H1 (cell line): ENCODE data around the gene SEC11A. TPM values are rescaled to one million over a fixed set of nuclear protein-coding genes. Genes with fewer than 3 reads are reported as not detected.

Experiments
- CTCF ChIA-PET: fragments of 300-600 bp; sonication (Branson Sonifier 250); formaldehyde crosslinking; loops from one replicate; lab custom pipeline; 2021; ENCODE audit not compliant: partially characterized antibody; lab: Charles Lee
- POLR2A ChIA-PET: fragments of 300-600 bp; sonication (Branson Sonifier 250); formaldehyde crosslinking; loops from one replicate; lab custom pipeline; 2021; ENCODE audit warnings: inconsistent platforms; ENCODE audit not compliant: partially characterized antibody; lab: Charles Lee
- DNase-seq, 2 experiments: peaks; one replicate each; pipeline versions ENCODE4 v3.0.0 to v3.0.0-alpha.2; 2010 to 2022; ENCODE audit warnings: low spot score in 2 of 2, low read depth in 1 of 2, mixed read lengths in 1 of 2
- FAIRE-seq: peaks from 2 replicates; lab custom pipeline; 2011; peaks lifted over from hg19 to GRCh38; lab: Jason Lieb, UNC
- H2AFZ ChIP-seq: 2 replicates; pipeline ENCODE4 v1.8.1; 2012; ENCODE audit warnings: low read length, inconsistent platforms
- H2AK5ac ChIP-seq: 2 replicates; pipeline ENCODE4 v1.6.1; 2013; ENCODE audit warnings: low read depth, low read length
- H2BK120ac ChIP-seq: replicated peaks from 2 replicates; pipeline ENCODE3; 2013; ENCODE audit warnings: low read depth, low read length, inconsistent platforms
- H2BK12ac ChIP-seq: 2 replicates; pipeline ENCODE4 v1.6.1; 2013; ENCODE audit warnings: low read depth, low read length
- H2BK15ac ChIP-seq: 2 replicates; pipeline ENCODE4 v1.6.1; 2013; ENCODE audit warnings: low read length
- H2BK20ac ChIP-seq: 2 replicates; pipeline ENCODE4 v1.6.1; 2013; ENCODE audit warnings: low read length
- H2BK5ac ChIP-seq: 2 replicates; pipeline ENCODE4 v1.6.1; 2013; ENCODE audit warnings: low read depth, low read length
- H3K14ac ChIP-seq: 2 replicates; pipeline ENCODE4 v1.6.1; 2013; ENCODE audit warnings: inconsistent platforms; ENCODE audit not compliant: insufficient read length
- H3K18ac ChIP-seq: 2 replicates; pipeline ENCODE4 v1.6.1; 2013; ENCODE audit warnings: low read length; ENCODE audit errors: extremely low read depth
- H3K23ac ChIP-seq: 2 replicates; pipeline ENCODE4 v1.6.1; 2013; ENCODE audit warnings: inconsistent platforms; ENCODE audit not compliant: insufficient read length
- H3K23me2 ChIP-seq: 2 replicates; pipeline ENCODE4 v1.6.1; 2013; ENCODE audit warnings: low read depth, low read length
- H3K27ac ChIP-seq: 2 replicates; pipeline ENCODE4 v1.6.1; 2011; ENCODE audit warnings: low read depth, low read length, inconsistent platforms
- H3K27me3 ChIP-seq, 4 experiments: replicated peaks in 1 of 4; 1 replicate in 1 of 4; 2 replicates in 3 of 4; pipeline versions ENCODE4 v1.6.1 to v1.8.1; 2011 to 2013; ENCODE audit warnings: low read length in 3 of 4, mild to moderate bottlenecking in 3 of 4, inconsistent platforms in 2 of 4, mixed read lengths in 2 of 4, moderate library complexity in 1 of 4; ENCODE audit not compliant: control insufficient read depth in 3 of 4, insufficient read depth in 3 of 4; ENCODE audit errors: extremely low read depth in 1 of 4
- H3K36me3 ChIP-seq, 4 experiments: 2 replicates each; pipeline versions ENCODE4 v1.6.1 to v1.8.1; 2011 to 2013; ENCODE audit warnings: mild to moderate bottlenecking in 4 of 4, low read length in 3 of 4, moderate library complexity in 2 of 4, control low read depth in 1 of 4, inconsistent platforms in 1 of 4; ENCODE audit not compliant: insufficient read depth in 4 of 4, control insufficient read depth in 2 of 4
- H3K4ac ChIP-seq: replicated peaks from 2 replicates; pipeline ENCODE3; 2013; ENCODE audit warnings: low read length, low read depth, mixed read lengths, inconsistent platforms; ENCODE audit not compliant: insufficient read length
- H3K4me1 ChIP-seq, 4 experiments: replicated peaks in 1 of 4; 1 replicate in 1 of 4; 2 replicates in 3 of 4; pipeline versions ENCODE4 v1.6.1 to v1.8.1; 2011 to 2013; ENCODE audit warnings: low read length in 3 of 4, inconsistent platforms in 2 of 4, mixed read lengths in 1 of 4; ENCODE audit not compliant: insufficient read depth in 4 of 4, control insufficient read depth in 3 of 4
- H3K4me2 ChIP-seq, 2 experiments: 2 replicates each; pipeline versions ENCODE4 v1.6.1 to v1.8.1; 2011 to 2013; ENCODE audit warnings: low read depth in 2 of 2, low read length in 2 of 2, control low read depth in 1 of 2, inconsistent platforms in 1 of 2, mild to moderate bottlenecking in 1 of 2; ENCODE audit not compliant: insufficient read depth in 1 of 2
- H3K4me3 ChIP-seq, 4 experiments: fragments of 200-600, 300-600 bp in 1 of 4; sonication (generic), shearing (Covaris generic), sonication (Bioruptor Twin) in 1 of 4; 2 replicates each; pipeline versions ENCODE4 v1.5.1 to v1.8.1; 2011 to 2016; ENCODE audit warnings: low read length in 4 of 4, low read depth in 3 of 4, control low read depth in 2 of 4, inconsistent platforms in 2 of 4, mild to moderate bottlenecking in 2 of 4, mixed read lengths in 1 of 4, moderate library complexity in 1 of 4; ENCODE audit not compliant: insufficient read depth in 2 of 4; ENCODE audit errors: extremely low read depth in 1 of 4
- H3K56ac ChIP-seq: replicated peaks from 2 replicates; pipeline ENCODE3; 2013; ENCODE audit warnings: low read depth, mild to moderate bottlenecking, mixed read lengths, low read length, inconsistent platforms; ENCODE audit not compliant: insufficient read length
- H3K79me1 ChIP-seq: 2 replicates; pipeline ENCODE4 v1.6.1; 2013; ENCODE audit warnings: low read depth, low read length, control low read depth
- H3K79me2 ChIP-seq, 2 experiments: 2 replicates each; pipeline versions ENCODE4 v1.6.1 to v1.8.1; 2012 to 2013; ENCODE audit warnings: low read length in 2 of 2, mild to moderate bottlenecking in 2 of 2, inconsistent platforms in 1 of 2; ENCODE audit not compliant: insufficient read depth in 2 of 2, control insufficient read depth in 1 of 2
- H3K9ac ChIP-seq, 4 experiments: replicated peaks in 1 of 4; 1 replicate in 1 of 4; 2 replicates in 3 of 4; pipeline versions ENCODE4 v1.6.1 to v1.8.1; 2011 to 2013; ENCODE audit warnings: low read depth in 3 of 4, low read length in 3 of 4, control low read depth in 2 of 4, mild to moderate bottlenecking in 2 of 4, moderate library complexity in 2 of 4, inconsistent platforms in 1 of 4; ENCODE audit errors: extremely low read depth in 1 of 4
- H3K9me3 ChIP-seq, 2 experiments: 2 replicates each; pipeline versions ENCODE4 v1.6.1 to v1.8.1; 2012 to 2013; ENCODE audit warnings: mild to moderate bottlenecking in 2 of 2, moderate library complexity in 2 of 2, control low read depth in 1 of 2, inconsistent platforms in 1 of 2, low read depth in 1 of 2, low read length in 1 of 2, mixed read lengths in 1 of 2; ENCODE audit not compliant: insufficient read depth in 2 of 2
- H4K20me1 ChIP-seq, 2 experiments: replicated peaks in 1 of 2; 2 replicates each; pipeline versions ENCODE3 to v1.8.1; 2011 to 2013; ENCODE audit warnings: inconsistent platforms in 2 of 2, low read length in 2 of 2, mild to moderate bottlenecking in 1 of 2; ENCODE audit not compliant: insufficient read depth in 2 of 2, control insufficient read depth in 1 of 2
- H4K5ac ChIP-seq: 2 replicates; pipeline ENCODE4 v1.6.1; 2013; ENCODE audit warnings: low read length, low read depth, mixed read lengths, inconsistent platforms; ENCODE audit not compliant: insufficient read length
- H4K8ac ChIP-seq: 2 replicates; pipeline ENCODE4 v1.8.0; 2013; ENCODE audit warnings: mild to moderate bottlenecking, moderate library complexity, low read length, inconsistent platforms; ENCODE audit not compliant: insufficient read depth; ENCODE audit errors: extremely low read depth
- H4K91ac ChIP-seq: replicated peaks from 2 replicates; pipeline ENCODE3; 2013; ENCODE audit warnings: low read length, mixed read lengths, inconsistent platforms; ENCODE audit not compliant: insufficient read length
- HDAC6 ChIP-seq: IDR thresholded peaks from one replicate; pipeline ENCODE4 v1.7.1; 2012; ENCODE audit warnings: low read depth, mild to moderate bottlenecking, inconsistent platforms, low read length, moderate library complexity
- RAD21 ChIP-seq, 2 experiments: IDR thresholded peaks in 1 of 2; conservative IDR thresholded peaks in 1 of 2; 2 replicates each; pipeline ENCODE4 v1.6.1; 2011; ENCODE audit warnings: low read depth in 2 of 2, low read length in 2 of 2, improper control_type of control experiment in 1 of 2, inconsistent platforms in 1 of 2, mild to moderate bottlenecking in 1 of 2, moderate library complexity in 1 of 2
- RBBP5 ChIP-seq: IDR thresholded peaks from 2 replicates; pipeline ENCODE4 v1.7.1; 2012; ENCODE audit warnings: low read depth, mild to moderate bottlenecking, inconsistent platforms, low read length, moderate library complexity, borderline replicate concordance
- TEAD4 ChIP-seq: IDR thresholded peaks from 2 replicates; pipeline ENCODE4 v1.6.1; 2012; ENCODE audit warnings: low read depth, low read length, inconsistent platforms, mixed read lengths
- WGBS, 2 experiments: shearing (Covaris generic) in 1 of 2; methylation state at CpG; one replicate each; pipeline versions ENCODE4 v1.1.6 to v1.1.7; 2013 to 2015; ENCODE audit warnings: low lambda C conversion rate in 2 of 2, mixed read lengths in 2 of 2, inconsistent platforms in 1 of 2, low coverage in 1 of 2, missing lambda C conversion rate in 1 of 2; ENCODE audit not compliant: insufficient replicate concordance in 2 of 2, insufficient coverage in 1 of 2, insufficient read length in 1 of 2; ENCODE audit errors: extremely low coverage in 1 of 2, missing lambda C conversion rate in 1 of 2; 5-methylcytosine and 5-hydroxymethylcytosine counted together
- polyA plus RNA-seq, 7 experiments: library from polyadenylated mRNA; depleted of rRNA in 3 of 7; stranded (reverse) in 5 of 7; unstranded in 2 of 7; fragments of >200 nt in 5 of 7; fragments of 200-250 nt in 2 of 7; gene quantifications; 1 replicate in 5 of 7; 2 replicates in 1 of 7; 4 replicates in 1 of 7; pipeline versions ENCODE4 v1.2.1 to v1.2.3, GENCODE V29; 2011 to 2013; ENCODE audit warnings: missing spikeins in 2 of 7, mixed read lengths in 2 of 7
- total RNA-seq: library from RNA; stranded (reverse); fragmentation: NEBNext Ultra II Directional; extraction: Animal tissue kit (Norgen Biotek cat#: 25700); gene quantifications from 2 replicates; pipeline ENCODE4 v1.2.1, GENCODE V29; 2021

SEC11A gene
- total and polyA plus RNA-seq, 2 of the 8 experiments (the other 6 are each of a cell fraction or from before 2014, with no cell fraction given) = 268 to 316 TPM

DNA sequence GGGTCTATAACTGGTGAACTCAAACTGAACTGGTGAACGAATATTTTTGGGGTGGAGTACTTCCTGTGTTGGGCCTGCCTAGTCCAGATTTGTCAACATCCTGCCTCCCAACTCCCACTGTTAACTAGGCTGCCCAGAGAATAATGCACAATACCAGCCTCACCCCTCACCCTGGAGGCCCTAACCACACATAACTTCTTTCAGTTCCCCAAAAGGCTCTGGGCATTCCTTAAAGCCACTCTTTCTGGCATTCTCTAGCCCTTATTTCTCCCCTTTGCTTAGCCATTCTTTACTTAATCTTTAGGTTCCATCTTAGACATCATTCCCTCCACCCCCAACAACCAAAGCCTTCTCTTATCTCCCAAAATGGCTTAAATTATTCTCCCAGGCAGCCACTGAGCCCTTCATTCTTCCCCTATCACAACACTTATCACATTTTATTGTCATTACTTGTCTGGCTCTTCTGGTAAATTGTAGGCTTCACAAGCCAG lies 9.1 kb upstream of the SEC11A start:
- FAIRE-seq (no peak), DNase-seq (no peak)
- Histone ChIP-seq H2AFZ (no peak overlapping the region), H3K27ac (no peak overlapping the region), H3K14ac (no peak overlapping the region), H2AK5ac (no peak overlapping the region), H2BK120ac (peak overlapping the region; percentile 22), H3K9ac (no peak overlapping the region), H3K56ac (no peak overlapping the region), H3K79me1 (no peaks in the 10 kb centered on the region), H2BK12ac (no peak overlapping the region), H3K23ac (no peak overlapping the region), H2BK20ac (no peak overlapping the region), H3K27me3 (no peaks in the 10 kb centered on the region), H4K5ac (no peak overlapping the region), H3K4me2 (no peak overlapping the region), H2BK5ac (no peak overlapping the region), H3K79me2 (no peaks in the 10 kb centered on the region), H3K4me3 (no peak overlapping the region), H3K18ac (no peak overlapping the region), H2BK15ac (no peak overlapping the region), H3K9me3 (no peaks in the 10 kb centered on the region), H3K36me3 (no peaks in the 10 kb centered on the region), H3K23me2 (no peaks in the 10 kb centered on the region; the same call in 1 of the 2 replicates), H4K20me1 (no peaks in the 10 kb centered on the region), H4K91ac (no peak overlapping the region), H4K8ac (no peak overlapping the region), H3K4me1 (peaks cover 0 to 3% (median 1%) of the 10 kb centered on the region in 4 experiments; a peak in 4 of 7 replicates), H3K4ac (no peak overlapping the region)
- CTCF ChIA-PET = no interaction called here
- POLR2A ChIA-PET = interaction anchor here (1.2 kb wide), 1 partner anchor 18 kb away, joined by 3 read pairs; no protein-coding TSS in a partner anchor
- WGBS, 2 experiments = 89% methylated on average over 1 of the region's 1 CpG; no CpG with 5 or more reads in 1 of the 2 experiments
- TF ChIP-seq RBBP5 (no peak), RAD21 (IDR thresholded peaks at IDR 0.05 in 1 of 2, conservative IDR thresholded peaks at IDR 0.05 in 1 of 2; ENCODE audit: low read depth in 2 of 2, low read length in 2 of 2) (no peak), TEAD4 (no peak), HDAC6 (no peak)
